NCI-H526 (cell line): ENCODE measurements around the gene CFAP221.
"Not testable (repeated sequence)": the region's sequence is repeated elsewhere in the genome, so short reads cannot be mapped to it uniquely, and the experiment has no call there.

ENCODE experiments used
- DNase-seq, 2 experiments: peaks; one replicate each; lab custom pipeline; 2025; lab: John Stamatoyannopoulos, UW

CFAP221 gene

GRCh38 chr2:119586085-119586484, 41.8 kb downstream of the CFAP221 start:
- no peak for DNase-seq

GRCh38 chr2:119590873-119591272, 46.6 kb downstream of the CFAP221 start:
- DNase-seq, result no peak

- DNase-seq, result no peak
Observed at GRCh38 chr2:119591523-119591922, 47.3 kb downstream of the CFAP221 start.

- no peak for DNase-seq
Observed at GRCh38 chr2:119592436-119592835, 48.2 kb downstream of the CFAP221 start.

GRCh38 chr2:119596638-119597037, 52.4 kb downstream of the CFAP221 start:
- DNase-seq, result no peak

GRCh38 chr2:119598596-119599263, 54.5 kb downstream of the CFAP221 start:
- peak; percentile 34 to 43 for DNase-seq

- DNase-seq, result no peak
Observed at GRCh38 chr2:119599384-119599783, 55.1 kb downstream of the CFAP221 start.

GRCh38 chr2:119605096-119605495, 60.8 kb downstream of the CFAP221 start:
- DNase-seq, result no peak

- no peak for DNase-seq
Observed at GRCh38 chr2:119606674-119607073, 62.4 kb downstream of the CFAP221 start.

- DNase-seq, result no peak
Observed at GRCh38 chr2:119608553-119608952, 64.3 kb downstream of the CFAP221 start.

- no peak for DNase-seq
Observed at GRCh38 chr2:119609337-119609736, 65.1 kb downstream of the CFAP221 start.

- not testable (repeated sequence) for DNase-seq
Observed at GRCh38 chr2:119614140-119614539, 69.9 kb downstream of the CFAP221 start.

- no peak for DNase-seq
Observed at GRCh38 chr2:119616421-119616820, 72.2 kb downstream of the CFAP221 start.

- DNase-seq, result no peak
Observed at GRCh38 chr2:119617455-119617854, 73.2 kb downstream of the CFAP221 start.

- DNase-seq, result not testable (repeated sequence)
Observed at GRCh38 chr2:119618725-119619124, 74.5 kb downstream of the CFAP221 start.

- DNase-seq, result no peak
Observed at GRCh38 chr2:119625226-119625625, 81.0 kb downstream of the CFAP221 start.

GRCh38 chr2:119629323-119629825, 85.1 kb downstream of the CFAP221 start:
- no peak for DNase-seq

GRCh38 chr2:119630121-119630520, 85.9 kb downstream of the CFAP221 start:
- no peak for DNase-seq

GRCh38 chr2:119637371-119637770, 93.1 kb downstream of the CFAP221 start:
- no peak for DNase-seq

- no peak for DNase-seq
Observed at GRCh38 chr2:119638246-119638645, 94.0 kb downstream of the CFAP221 start.

GRCh38 chr2:119638685-119639554, 94.7 kb downstream of the CFAP221 start:
- DNase-seq, result no peak

- peak; percentile 70 to 85 for DNase-seq
Observed at GRCh38 chr2:119641562-119642258, 97.5 kb downstream of the CFAP221 start.
